NCI-H128 (cell line): Measurements from ENCODE around the gene TMEM273.

ENCODE experiments used
- DNase-seq: peaks from one replicate; lab custom pipeline; 2025; ENCODE audit not compliant: unreplicated experiment; lab: John Stamatoyannopoulos, UW

The TMEM273 gene, protein sequence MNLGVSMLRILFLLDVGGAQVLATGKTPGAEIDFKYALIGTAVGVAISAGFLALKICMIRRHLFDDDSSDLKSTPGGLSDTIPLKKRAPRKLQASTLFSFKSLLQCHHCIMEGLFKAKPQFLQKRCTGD

DNA sequence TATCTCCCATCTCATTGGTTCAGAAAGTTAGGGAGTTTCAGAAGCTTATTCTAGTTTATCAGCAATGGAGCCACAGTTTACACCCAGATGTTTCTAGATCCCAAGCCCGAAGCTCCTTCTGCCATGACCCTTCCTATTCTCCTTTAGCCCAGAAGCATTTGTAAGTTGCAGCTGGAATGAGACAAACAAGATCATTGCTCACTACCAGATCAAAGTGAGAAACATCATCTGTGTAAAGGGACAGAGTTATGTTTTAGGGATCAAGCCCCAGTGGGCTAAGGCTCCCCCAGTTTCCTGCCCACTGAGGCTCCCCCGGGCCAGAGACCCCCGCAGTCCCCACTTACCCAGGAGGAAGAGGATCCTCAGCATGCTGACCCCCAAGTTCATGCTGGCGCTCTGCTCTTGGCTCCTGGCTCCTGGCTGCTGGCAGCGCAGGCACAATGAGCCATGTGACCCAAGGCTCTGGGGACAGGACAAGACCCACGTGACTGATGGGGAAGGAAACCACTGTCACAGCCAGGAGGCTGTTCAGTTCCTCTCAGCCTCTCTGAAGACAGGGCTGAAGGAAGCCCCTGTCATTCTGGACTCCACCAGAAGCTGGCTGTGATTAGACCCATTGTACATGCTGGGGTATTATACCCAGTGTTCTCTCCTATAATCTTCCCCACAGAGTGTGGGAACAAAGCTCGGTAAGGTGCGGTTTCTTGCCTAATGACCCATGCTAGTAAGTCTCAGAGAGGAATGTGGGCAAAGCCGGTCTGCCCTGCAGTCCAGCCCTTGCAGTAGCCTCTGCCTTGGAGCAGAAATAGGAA is at the start of gene TMEM273:
TSS of gene TMEM273 (minus strand) at position 442 of the 812 bp plus-strand sequence. CDS start at position 387, 55 bp downstream.
- no peak for DNase-seq

DNA sequence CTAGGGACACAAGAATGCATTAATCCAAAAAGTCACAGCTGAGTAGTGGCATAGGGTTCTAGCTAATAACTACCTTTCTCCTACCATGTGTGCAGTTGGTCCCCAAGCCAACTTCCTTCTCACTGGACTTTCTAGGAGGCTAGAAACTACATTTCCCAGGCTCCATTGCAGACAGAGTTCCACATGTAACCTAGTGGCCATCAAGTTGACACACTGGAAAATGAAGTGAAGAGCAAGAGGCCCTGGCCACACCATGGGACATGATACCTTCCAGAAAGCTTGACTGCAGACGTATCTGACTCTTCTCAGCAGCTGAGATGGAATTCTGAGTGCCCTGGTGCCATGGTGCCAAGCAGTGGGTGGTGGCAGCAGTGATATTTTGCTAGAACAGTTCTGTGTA is 49.8 kb upstream of the TMEM273 start:
- DNase-seq: no peak

DNA sequence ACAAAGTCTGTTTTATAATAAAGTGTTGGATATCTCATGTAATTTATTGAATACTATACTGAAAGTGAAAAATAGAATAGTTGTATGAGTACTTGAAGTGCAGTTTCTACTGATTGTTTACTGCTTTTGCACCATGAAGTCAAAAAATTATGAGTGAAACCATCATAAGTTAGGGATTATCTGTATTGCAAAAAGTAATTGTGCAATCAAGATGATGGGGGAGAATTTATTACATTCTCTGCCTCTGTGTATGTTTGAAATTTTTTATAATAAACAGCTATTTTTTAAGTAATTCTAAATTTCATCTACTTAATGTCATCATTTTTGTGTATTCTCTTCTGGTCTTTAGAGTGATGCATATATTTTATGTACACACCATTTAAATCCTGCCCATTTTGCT is 47.2 kb upstream of the TMEM273 start:
- no peak for DNase-seq

DNA sequence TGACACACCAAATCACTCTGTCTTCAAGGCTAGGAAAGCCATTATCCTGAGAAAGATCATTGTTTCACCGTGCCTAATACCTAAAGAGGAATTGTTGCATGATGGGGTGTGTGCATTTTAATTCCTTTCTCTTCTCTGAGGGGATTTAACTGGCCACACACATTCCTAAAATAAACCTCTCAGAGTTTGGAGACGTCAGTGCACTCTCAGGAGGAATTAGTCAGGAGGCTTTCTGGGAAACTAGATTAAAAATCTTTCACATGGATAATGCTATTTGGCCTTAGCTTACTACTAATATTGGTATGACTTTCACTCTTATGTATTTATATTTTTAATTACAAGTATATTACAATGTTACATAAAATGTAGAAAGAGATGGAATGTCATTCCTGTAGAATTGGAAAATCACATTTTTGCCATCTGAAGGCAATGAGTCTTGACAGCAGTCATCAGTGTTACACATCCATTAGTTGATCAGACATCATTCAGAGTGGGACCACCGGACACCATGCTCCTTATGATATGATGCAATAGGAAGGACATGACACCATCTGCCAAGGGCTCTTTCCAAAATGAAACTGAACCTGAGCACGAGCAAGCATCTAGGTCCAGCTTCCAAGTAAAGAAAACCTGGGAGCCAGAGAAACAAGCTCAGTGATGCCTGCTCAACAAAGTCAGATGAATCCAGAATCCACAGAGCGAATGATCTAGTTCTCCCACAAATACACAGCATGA is 43.1 kb upstream of the TMEM273 start:
- DNase-seq: no peak

DNA sequence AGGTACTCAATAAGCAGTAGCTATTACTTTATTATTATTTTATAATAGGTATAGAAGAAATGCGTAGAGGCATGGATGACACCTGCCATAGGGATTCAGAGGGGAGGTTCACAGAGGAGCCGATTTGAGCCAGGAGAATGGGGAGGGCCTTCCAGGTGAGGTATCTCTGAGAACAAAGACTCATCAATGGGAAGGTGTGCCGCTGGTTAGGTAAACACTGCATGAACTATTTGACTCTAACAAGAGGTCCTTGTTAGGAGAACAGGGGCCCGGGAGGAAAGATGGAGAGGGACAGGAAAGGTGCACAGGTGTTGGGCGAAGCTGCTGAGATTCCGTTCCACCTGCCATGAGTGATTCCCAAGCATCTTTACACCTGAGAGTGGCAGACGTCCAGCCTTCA is 41.8 kb upstream of the TMEM273 start:
- no peak for DNase-seq

DNA sequence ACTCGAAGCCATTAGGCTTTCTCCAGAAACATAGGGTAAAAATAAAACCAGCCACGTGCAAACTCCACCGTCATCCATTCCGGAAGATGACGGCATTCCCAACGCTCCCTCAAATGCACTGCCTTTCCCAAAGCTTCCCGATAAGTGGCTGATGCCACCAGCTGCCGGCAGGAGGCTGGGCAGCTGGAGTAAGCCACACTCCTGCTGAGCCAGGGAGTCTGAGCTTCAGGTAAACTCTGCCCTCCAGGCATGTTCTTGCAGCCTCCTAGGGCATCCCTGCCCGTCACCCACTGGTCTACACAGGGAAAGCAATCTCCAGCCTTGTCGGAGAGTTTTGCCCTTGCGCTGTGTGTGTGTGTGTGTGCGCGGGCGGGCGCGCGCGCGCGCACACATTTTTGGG is 40.5 kb upstream of the TMEM273 start:
- DNase-seq: no peak

DNA sequence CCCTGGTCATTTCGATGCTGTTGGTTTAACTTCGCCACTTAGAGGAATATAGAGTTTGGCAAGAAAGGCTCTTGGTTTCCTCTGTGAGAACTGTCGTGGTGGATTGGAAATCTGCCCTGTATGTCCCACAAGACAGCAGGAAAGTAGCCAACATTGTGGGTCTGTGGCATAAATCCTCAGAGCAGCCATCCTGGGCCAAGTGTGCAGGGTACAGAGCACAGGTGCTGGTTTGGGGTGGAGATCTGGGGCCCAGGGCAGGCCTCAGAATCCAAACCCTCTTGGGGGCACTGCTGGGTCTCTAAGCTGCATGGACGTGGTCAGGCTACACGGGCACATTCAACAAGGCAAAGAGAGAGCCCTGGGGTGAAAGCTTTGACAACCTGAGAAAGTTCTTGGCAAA is 39.2 kb upstream of the TMEM273 start:
- no peak for DNase-seq

DNA sequence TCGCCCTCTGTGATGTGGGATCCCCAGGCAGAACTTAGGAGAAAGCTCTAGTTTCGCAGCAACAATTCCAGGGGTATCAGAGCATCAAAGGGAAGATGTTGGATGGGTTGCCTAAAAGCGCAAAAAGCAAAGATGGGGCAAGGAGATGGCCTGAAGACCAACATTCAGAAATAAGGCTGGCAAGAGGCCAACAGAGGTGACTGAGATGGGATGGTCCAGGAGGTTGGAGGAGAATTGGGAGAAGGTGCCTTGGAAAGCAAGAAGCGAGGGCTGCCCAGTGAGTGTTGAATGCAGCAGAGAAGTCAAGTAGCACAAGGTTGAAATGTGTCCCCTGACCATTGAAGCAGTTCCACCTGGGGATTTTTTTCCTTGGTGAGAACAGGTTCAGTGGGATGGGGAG is 38.4 kb upstream of the TMEM273 start:
- no peak for DNase-seq

DNA sequence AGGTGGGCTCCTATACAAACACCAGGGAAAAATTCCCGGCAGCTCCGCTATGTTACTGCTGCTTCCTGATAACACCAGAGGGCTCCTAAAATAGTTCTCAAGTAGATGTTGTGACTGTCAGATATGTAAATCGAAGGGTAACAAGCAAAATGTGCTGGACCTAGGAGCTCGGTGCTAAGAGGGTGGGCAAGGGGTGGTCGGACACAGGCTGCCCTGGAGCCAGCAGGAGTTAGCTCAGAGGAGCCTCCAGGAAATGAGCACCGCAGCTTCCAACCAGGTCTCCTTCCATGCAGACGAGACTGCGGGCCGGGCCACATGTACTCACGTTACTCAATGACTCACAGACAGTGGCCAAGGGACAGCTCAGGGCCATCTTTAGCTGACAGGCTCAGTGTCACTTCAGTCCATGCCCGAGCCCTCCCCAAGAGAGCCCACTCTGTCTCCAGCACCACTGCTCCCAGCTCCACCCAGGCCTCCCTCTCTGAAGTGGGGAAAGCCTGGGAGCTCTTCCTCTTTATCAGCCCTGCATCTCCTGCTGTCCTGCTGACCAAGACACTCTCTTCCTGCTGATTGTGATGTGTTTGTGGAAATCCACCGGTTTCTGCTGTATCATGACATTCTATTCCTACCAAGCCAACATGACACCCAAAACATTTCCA is 37.2 kb upstream of the TMEM273 start:
- no peak for DNase-seq

DNA sequence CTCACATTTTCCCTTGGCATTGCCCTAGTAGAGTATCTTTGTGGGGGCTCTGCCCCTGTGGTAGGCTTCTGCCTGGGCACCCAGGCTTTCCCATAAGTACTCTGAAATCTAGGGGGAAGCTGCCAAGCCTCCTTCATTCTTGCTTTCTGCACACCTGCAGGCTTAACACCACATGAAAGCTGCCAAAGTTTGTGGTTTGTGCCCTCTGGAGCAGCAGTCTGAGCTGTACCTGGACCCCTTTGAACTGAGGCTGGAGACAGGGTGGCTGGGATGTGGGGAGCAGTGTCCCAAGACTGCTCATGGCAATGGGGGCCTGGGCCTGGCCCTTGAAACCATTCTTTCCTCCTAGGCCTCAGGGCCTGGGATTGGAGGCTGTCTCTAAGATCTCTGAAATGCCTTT is 35.0 kb upstream of the TMEM273 start:
- DNase-seq: no peak

DNA sequence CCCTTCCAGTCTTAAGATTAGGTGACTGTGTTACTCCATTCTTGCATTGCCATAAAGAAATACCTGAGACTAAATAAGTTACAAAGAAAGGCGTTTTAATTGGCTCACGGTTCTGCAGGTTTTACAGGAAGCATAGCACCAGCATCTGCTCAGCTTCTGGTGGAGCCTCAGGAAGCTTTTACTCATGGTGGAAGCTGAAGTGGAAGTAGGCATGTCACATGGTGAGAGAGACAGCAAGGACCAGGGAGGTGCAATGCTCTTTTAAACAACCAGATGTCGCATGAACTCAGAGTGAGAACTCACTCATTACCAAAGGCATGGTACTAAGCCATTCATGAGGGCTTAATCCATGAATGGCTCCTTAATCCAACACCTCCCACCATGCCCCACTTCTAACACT is 34.0 kb upstream of the TMEM273 start:
- DNase-seq: no peak

DNA sequence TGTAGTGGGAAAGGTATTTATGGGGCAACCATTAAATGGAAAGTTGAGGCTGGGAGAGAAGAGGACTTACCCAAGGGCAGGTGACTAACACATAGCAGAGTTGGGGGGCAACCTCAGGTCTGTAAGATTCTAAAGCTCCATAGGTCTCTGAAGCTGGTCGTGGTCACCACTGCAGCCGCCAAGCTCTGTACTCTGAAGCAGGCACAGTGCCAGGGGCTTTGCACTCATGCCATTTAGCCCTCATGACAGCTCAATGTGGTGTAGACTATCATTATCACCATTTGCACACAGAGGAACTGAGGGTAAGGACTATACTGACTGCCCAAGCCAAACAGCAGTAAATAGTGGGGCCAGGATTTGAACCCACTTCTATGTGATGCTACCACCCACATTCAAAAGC is 32.5 kb upstream of the TMEM273 start:
- no peak for DNase-seq

DNA sequence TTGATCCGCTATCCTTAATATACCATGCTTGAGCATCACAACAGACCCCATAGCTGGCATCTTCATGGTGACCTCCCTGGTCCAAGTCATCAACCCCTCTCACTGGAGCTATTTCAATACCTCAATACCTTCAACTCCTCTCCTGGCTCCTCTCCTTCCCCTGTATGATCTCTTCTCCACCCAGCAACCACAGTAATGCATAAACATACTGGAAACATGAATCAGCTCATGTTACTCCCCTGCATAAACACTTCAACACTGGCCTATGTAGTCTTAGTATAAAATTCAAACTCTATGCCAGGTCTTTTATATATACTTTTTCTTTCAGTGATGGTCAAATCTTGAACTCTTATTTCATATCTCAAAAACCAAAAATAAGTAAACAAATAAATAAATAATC is 31.8 kb upstream of the TMEM273 start:
- DNase-seq: no peak

DNA sequence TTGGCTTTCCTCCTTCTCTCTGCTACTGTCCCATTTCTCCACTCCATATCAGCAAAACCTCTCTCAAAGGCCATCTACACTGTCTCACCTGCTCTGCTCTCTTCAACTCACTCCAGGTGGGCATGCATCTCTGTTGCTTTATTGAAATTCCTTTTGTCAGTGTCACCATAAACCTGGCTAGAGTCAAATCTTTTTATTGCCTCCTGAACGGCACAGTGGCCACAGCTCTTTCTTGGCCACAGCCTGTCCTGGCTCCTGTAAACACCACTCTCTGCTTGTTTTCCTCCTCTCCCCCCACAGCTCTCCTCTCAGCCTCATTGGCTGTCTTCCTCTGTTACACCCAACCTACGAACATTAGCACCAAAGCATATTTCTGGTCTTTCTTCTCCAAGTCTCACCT is 31.1 kb upstream of the TMEM273 start:
- no peak for DNase-seq

DNA sequence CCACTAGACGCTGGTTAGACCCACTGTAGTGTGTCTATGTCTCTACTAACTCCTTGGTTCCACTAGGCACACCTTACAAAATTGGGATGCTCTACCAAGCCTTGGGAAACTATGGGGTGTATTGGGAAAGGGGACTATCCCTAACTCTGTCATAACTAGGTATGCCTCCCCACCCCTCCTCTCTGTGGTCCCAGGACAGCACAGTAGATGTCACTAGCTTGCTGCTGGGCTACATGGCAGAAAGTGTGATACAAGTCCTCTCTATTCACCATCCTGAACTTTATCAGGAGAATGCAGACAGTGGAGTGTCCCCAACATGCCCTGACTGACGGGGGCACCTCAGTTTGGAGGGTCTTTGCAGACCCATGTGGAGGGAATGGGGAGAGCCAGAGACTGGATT is 30.3 kb upstream of the TMEM273 start:
- DNase-seq: no peak

DNA sequence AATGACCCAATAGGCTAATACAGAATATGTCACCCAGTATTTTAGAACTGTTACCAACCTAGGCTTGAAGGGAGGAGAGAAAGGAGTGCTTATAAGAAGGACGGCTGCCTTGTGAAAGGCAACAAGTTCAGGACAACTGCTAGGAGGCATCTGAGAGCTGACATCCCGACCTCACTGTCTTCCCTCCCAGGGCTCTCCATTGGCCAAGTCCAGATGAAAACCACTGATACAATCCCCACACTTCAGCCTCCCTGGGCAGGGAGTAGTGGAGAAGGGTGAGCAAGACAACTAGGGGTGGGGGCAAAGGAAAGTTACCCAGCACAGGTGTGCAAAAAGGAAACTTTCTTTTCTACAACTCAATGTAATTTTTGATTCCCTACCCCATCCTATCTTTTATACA is 29.5 kb upstream of the TMEM273 start:
- no peak for DNase-seq

DNA sequence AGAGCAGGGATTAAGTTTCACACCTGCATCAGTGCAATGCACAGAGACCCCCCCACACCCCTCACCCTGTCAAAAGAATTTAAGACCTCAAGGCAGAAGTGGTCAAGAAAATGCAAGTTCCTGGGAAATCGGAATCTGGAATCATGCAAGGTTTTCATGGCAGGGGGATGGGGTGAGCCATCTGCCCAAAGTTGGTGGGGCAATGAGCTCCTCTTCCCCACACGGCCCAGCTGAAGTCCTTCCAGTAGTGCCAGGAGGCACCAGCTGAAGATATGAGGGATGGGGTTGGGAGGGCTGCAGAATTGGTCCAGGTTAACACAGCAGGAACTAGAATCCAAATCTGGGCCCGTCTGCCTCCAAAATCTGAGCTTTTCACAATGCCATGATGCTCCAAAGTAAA is 25.0 kb upstream of the TMEM273 start:
- DNase-seq: no peak

DNA sequence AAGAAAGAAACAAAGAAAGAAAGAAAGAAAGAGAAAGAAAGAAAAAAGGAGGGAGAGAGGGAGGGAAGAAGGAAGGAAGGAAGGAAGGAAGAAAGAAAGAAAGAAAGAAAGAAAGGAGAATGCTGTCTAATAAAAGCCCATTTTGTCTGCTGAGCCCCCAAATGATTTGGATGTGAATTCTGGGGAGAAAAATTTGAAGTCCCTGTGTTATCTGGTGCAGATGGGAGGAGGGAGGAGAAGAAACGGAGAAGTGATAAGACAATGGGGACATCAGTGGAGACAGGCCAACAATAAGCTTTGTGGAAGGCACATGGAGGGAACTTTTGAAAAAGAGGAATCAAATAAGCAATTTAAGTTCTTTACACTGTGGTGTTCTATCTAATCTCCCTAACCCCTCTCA is 24.6 kb upstream of the TMEM273 start:
- DNase-seq: no peak

DNA sequence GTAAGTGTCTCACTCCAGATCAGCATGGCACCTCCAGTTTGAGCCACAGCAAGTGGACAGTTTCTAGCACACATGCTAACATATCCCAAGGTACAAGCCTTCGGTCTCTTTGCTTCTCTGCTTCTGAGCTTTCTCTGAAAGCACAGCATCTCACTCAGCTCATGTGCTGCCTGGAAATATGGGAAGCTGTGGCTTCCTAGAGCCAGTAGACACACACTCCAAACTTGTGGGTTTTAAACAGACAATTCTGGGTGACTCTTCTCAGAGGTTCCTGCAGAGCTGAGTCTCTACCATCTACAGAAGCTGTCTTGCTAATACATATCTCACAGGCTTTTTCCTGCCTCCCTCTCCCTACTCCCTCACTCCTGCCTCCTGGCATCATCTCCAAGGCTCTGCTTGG is 23.9 kb upstream of the TMEM273 start:
- no peak for DNase-seq

DNA sequence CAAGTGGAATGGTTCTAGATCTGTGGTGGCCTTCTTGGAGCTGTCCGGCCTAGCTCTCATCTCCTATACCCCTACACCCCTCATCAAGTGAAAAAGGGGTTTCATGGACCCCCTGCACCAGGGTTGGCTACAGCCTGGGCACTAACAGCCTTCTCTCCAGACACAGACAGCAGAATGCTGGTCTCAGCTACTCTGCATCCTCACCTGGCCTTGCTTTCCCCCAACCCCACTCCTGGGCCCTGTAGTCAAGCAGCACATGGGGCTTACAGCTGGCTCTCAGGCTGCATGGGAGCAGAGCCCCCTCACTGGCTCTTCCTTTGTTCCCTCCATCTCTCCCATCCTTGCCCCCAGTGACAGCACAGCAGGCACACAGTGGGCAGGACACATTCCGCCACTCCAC is 20.8 kb upstream of the TMEM273 start:
- no peak for DNase-seq

DNA sequence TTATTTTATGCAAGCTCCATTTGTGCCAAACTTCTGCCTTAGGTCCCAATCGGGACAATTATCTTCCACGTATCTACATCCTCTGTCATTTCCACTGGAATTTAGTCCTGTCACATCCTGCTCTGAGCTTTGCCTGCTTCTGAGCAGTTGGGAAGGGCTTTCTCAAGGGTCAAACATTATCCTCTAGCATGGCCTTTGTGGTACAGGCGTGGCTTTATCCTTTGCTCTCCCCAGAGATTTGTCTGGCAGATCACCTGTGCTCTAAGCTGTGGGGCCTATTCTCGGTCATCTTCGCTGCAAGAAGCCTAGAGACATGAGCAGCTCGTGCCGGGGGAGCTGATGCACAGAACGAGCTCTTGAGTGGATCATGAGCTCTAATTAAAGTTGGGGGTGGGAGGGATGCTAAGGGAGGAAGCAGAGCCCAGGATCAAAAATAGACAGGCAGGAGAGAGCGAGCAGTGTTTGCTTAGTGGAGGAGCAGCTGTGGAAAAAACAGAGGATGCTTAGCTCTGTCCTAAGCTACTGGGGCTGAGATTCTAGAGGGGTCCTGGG is 19.8 kb upstream of the TMEM273 start:
- DNase-seq: no peak

DNA sequence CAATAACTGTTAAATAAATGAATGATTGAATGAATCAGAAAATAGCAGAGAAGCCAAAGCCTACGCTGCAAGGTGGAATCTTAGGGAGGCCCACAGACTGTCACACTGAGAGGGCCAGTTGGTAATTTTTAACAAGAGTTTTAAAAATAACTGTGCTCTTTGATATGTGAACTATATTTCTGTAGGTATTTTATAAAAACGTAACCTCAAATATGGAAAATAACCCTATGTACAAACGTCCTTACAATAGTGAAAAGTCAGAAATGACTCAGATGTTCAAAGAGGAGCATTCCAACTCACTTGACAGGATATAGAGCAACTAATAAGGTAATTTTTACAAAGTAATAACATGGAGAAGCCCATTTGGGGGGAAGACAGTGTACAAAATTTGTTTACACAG is 18.9 kb upstream of the TMEM273 start:
- no peak for DNase-seq
